ENCODE data around the gene PLCH1. TPM values are rescaled to one million over a fixed set of nuclear protein-coding genes. Genes with fewer than 3 reads are reported as not detected.
A peak's percentile ranks its signal among the peaks of the same experiment; 100 is the strongest.

The PLCH1 gene, protein sequence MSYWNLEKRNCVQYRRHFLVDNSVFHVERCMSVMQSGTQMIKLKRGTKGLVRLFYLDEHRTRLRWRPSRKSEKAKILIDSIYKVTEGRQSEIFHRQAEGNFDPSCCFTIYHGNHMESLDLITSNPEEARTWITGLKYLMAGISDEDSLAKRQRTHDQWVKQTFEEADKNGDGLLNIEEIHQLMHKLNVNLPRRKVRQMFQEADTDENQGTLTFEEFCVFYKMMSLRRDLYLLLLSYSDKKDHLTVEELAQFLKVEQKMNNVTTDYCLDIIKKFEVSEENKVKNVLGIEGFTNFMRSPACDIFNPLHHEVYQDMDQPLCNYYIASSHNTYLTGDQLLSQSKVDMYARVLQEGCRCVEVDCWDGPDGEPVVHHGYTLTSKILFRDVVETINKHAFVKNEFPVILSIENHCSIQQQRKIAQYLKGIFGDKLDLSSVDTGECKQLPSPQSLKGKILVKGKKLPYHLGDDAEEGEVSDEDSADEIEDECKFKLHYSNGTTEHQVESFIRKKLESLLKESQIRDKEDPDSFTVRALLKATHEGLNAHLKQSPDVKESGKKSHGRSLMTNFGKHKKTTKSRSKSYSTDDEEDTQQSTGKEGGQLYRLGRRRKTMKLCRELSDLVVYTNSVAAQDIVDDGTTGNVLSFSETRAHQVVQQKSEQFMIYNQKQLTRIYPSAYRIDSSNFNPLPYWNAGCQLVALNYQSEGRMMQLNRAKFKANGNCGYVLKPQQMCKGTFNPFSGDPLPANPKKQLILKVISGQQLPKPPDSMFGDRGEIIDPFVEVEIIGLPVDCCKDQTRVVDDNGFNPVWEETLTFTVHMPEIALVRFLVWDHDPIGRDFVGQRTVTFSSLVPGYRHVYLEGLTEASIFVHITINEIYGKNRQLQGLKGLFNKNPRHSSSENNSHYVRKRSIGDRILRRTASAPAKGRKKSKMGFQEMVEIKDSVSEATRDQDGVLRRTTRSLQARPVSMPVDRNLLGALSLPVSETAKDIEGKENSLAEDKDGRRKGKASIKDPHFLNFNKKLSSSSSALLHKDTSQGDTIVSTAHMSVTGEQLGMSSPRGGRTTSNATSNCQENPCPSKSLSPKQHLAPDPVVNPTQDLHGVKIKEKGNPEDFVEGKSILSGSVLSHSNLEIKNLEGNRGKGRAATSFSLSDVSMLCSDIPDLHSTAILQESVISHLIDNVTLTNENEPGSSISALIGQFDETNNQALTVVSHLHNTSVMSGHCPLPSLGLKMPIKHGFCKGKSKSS (N-terminal part only)
- polyA plus RNA-seq (2012; ENCODE audit: insufficient read depth, insufficient read length, low read depth), result not detected

DNA sequence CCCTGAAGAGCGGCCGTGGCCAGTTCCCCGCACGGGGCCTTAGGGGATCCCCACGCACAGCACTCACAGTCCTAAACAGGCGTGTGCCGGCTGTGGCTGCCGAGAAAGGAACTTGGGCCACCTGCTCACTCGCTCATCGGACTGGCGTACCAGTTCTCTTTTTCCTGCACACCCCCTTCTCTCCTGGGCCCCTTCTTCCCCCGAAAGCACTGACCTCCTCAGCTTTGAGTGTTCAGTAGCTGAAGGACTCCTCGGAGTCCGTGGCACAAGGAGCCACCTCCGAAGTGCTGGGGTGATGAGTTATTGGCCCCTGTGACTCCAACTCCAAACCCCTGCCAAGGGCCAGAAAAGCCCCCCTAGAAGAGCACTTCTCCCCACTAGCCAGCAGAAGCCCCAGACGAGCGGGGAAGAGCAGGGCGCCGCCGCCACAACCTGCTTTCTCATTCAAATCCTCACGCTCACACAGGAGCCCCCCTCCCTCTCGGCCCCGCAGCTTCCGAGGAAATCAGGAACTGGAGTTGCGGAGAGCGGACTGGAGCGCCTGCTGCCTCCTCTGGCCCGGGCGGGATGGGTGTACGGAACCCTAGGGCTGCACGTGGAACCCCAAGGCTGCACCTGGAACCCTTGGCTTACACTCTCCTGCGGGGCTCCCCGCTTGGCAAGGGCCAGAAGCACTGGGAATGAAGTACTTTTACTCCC lies at the start of gene PLCH1:
Gene PLCH1, minus strand, starts transcription at position 446 of the 699 bp plus-strand sequence. CDS start 40,847 bp downstream, outside the sequence.
- Histone ChIP-seq H3K4me3 (ENCODE audit: low read depth, low read length) (peak within 1 kb of the TSS; percentile 82), H3K36me3 (no peaks in the 10 kb centered on the region), H3K27me3 (peaks cover 66% of the 10 kb centered on the region), H3K4me1 (no peaks in the 10 kb centered on the region), H3K9me3 (no peaks in the 10 kb centered on the region)
- TF ChIP-seq, protein P1, sequence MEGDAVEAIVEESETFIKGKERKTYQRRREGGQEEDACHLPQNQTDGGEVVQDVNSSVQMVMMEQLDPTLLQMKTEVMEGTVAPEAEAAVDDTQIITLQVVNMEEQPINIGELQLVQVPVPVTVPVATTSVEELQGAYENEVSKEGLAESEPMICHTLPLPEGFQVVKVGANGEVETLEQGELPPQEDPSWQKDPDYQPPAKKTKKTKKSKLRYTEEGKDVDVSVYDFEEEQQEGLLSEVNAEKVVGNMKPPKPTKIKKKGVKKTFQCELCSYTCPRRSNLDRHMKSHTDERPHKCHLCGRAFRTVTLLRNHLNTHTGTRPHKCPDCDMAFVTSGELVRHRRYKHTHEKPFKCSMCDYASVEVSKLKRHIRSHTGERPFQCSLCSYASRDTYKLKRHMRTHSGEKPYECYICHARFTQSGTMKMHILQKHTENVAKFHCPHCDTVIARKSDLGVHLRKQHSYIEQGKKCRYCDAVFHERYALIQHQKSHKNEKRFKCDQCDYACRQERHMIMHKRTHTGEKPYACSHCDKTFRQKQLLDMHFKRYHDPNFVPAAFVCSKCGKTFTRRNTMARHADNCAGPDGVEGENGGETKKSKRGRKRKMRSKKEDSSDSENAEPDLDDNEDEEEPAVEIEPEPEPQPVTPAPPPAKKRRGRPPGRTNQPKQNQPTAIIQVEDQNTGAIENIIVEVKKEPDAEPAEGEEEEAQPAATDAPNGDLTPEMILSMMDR (IDR thresholded peaks at IDR 0.05; ENCODE audit: low read depth, low read length), result no peak
- peak; percentile 74 for DNase-seq

DNA sequence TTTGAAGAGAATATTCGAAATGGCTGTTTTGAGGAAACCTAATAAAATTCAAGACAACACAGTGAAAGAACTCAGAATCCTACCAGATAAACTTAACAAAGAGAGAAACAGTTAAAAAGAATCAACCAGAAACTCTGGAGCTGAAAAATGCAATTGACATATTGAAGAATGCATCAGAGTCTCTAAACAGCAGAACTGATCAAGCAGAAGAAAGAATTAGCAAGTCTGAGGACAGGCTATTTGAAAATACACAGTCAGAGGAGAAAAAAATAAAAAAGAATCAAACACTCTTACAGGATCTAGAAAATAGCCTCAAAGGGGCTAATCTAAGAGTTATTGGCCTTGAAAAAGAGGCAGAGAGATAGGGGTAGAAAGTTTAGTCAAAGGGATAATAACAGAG lies 47.7 kb upstream of the PLCH1 start:
- H3K27me3 ChIP-seq, result no peaks in the 10 kb centered on the region
- TF ChIP-seq, protein P1 (IDR thresholded peaks at IDR 0.05; ENCODE audit: low read depth, low read length), result no peak
- no peak for DNase-seq
- H3K4me3 ChIP-seq (ENCODE audit: low read depth, low read length), result no peak overlapping the region
- H3K9me3 ChIP-seq, result peaks cover 3% of the 10 kb centered on the region; the same call in 1 of the 2 replicates
- no peaks in the 10 kb centered on the region for H3K36me3 ChIP-seq
- no peaks in the 10 kb centered on the region for H3K4me1 ChIP-seq

DNA sequence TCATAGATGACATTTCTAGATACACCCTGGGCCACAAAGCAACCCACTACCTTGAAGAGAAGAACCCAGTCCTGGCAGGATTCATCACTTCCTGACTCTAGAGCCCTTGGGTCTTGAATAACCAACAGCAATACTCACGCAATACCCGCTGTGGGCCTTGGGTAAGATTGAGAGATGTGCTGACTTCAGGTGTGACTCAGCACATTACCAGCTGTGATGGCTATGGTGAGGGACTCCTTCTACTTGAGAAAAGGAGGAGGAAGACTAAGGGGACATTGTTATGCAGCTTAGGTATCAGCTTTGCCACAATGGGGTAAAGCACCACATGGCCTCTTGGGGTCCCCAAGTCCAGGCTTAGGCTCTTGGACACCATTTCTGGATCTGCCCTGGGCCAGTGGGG lies 46.3 kb upstream of the PLCH1 start:
- no peaks in the 10 kb centered on the region for H3K27me3 ChIP-seq
- H3K4me1 ChIP-seq, result no peaks in the 10 kb centered on the region
- H3K9me3 ChIP-seq, result no peaks in the 10 kb centered on the region; the same call in 1 of the 2 replicates
- no peak for DNase-seq
- H3K36me3 ChIP-seq, result no peaks in the 10 kb centered on the region
- H3K4me3 ChIP-seq (ENCODE audit: low read depth, low read length), result no peak overlapping the region
- TF ChIP-seq, protein P1 (IDR thresholded peaks at IDR 0.05; ENCODE audit: low read depth, low read length), result no peak

DNA sequence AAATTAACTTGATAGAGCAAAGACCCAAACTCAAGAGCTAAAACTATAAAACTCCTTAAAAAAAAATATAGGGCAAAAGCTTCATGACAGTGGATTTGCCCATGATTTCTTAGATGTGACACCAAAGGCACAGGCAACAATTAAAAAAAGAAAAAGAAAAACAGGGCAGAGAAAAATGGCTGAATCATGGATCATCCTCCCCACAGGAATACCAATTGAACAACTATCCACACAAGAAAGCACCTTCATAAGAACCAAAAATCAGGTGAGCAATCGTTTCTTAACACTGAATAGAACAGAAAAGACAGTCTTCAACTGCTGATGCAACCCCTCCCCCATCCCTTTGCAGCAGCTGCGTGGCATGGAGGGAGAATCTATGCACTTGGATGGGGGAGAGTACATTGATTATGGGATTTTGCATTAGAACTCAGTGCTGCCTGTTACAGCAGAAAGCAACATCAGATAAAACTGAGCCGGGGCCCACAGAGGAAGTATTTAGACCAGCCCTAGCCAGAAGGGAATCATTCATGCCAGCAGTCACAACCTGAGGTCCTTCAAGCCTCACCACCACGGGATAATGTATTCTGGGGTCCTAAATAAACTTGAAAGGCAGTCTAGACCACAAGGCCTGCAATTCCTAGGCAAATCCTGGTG lies 45.5 kb upstream of the PLCH1 start:
- Histone ChIP-seq H3K27me3 (no peaks in the 10 kb centered on the region), H3K9me3 (no peaks in the 10 kb centered on the region; the same call in 1 of the 2 replicates), H3K4me3 (ENCODE audit: low read depth, low read length) (no peak overlapping the region), H3K4me1 (no peaks in the 10 kb centered on the region), H3K36me3 (no peaks in the 10 kb centered on the region)
- TF ChIP-seq, protein P1 (IDR thresholded peaks at IDR 0.05; ENCODE audit: low read depth, low read length), result no peak
- DNase-seq, result no peak

DNA sequence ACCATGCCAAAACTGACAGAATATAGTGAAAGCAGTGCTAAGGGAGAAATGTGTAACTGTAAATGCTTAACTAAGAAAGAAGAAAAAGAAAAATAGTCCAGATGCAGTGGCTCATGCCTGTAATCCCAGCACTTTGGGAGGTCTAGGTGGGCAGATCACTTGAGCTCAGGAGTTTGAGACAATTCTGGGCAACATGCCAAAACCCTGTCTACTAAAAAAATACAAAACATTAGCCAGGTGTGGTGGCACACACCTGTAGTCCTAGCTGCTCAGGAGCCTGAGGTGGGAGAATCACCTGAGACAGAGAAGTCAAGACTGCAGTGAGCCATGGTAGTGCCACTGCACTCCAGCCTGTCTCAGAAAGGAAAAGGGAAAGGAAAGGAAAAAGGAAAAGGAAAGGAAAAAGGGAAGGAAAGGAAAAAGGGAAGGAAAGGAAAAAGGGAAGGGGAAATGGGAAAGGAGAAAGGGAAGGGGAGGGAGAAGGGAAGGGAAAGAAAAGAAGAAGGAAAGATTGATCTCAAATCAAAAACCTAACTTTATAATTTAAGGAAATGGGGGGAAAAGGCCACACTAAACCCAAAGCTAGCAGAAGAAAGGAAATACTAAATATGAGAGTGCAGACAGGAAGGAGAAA lies 40.9 kb upstream of the PLCH1 start:
- no peak for DNase-seq
- H3K9me3 ChIP-seq, result no peaks in the 10 kb centered on the region; the same call in 1 of the 2 replicates
- no peaks in the 10 kb centered on the region for H3K27me3 ChIP-seq
- no peak overlapping the region for H3K4me3 ChIP-seq (ENCODE audit: low read depth, low read length)
- no peaks in the 10 kb centered on the region for H3K4me1 ChIP-seq
- no peaks in the 10 kb centered on the region for H3K36me3 ChIP-seq
- TF ChIP-seq, protein P1 (IDR thresholded peaks at IDR 0.05; ENCODE audit: low read depth, low read length), result no peak

Data from BE2C (cell line).